ENCODE measurements around the gene MLLT1. TPM values are rescaled to one million over a fixed set of nuclear protein-coding genes. Genes with fewer than 3 reads are reported as not detected.
A peak's percentile ranks its signal among the peaks of the same experiment; 100 is the strongest.

MLLT1 gene
- total RNA-seq, 4 donors from 2014 or later, result 16.0 to 29.0 (median 22.7) TPM

GRCh38 chr19:6274756-6275155 is 5.0 kb downstream of the MLLT1 start:
- WGBS, result 50% methylated on average over 9 of the region's 15 CpGs
- Histone ChIP-seq H3K9me3 (no peaks in the 10 kb centered on the region), H3K36me3 (peaks cover 8% of the 10 kb centered on the region), H3K4me1 (peaks cover 95% of the 10 kb centered on the region), H3K27ac (peak overlapping the region; percentile 90), H3K4me3 (peak overlapping the region; percentile 14), H3K27me3 (no peaks in the 10 kb centered on the region)
- no peak for DNase-seq (ENCODE audit: low spot score in 2 of 2)
- TF ChIP-seq, protein P1, sequence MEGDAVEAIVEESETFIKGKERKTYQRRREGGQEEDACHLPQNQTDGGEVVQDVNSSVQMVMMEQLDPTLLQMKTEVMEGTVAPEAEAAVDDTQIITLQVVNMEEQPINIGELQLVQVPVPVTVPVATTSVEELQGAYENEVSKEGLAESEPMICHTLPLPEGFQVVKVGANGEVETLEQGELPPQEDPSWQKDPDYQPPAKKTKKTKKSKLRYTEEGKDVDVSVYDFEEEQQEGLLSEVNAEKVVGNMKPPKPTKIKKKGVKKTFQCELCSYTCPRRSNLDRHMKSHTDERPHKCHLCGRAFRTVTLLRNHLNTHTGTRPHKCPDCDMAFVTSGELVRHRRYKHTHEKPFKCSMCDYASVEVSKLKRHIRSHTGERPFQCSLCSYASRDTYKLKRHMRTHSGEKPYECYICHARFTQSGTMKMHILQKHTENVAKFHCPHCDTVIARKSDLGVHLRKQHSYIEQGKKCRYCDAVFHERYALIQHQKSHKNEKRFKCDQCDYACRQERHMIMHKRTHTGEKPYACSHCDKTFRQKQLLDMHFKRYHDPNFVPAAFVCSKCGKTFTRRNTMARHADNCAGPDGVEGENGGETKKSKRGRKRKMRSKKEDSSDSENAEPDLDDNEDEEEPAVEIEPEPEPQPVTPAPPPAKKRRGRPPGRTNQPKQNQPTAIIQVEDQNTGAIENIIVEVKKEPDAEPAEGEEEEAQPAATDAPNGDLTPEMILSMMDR (IDR thresholded peaks at IDR 0.05), result no peak
- no peak for TF ChIP-seq EP300 (IDR thresholded peaks at IDR 0.05)
- no peak for TF ChIP-seq POLR2A (IDR thresholded peaks at IDR 0.05)
- TF ChIP-seq POLR2AphosphoS5 (IDR thresholded peaks at IDR 0.05), result no peak

- WGBS, result 16% methylated on average over 27 of the region's 30 CpGs
- peak; percentile 94 to 95 for DNase-seq (ENCODE audit: low spot score in 2 of 2)
- Histone ChIP-seq H3K27me3 (no peaks in the 10 kb centered on the region), H3K36me3 (peaks cover 16% of the 10 kb centered on the region), H3K9me3 (no peaks in the 10 kb centered on the region), H3K4me1 (peaks cover 95% of the 10 kb centered on the region), H3K27ac (peak overlapping the region; percentile 90), H3K4me3 (peak overlapping the region; percentile 14)
- TF ChIP-seq POLR2AphosphoS5 (IDR thresholded peaks at IDR 0.05) (peak in 2 of 3 donors; percentile 84 to 89), POLR2A (IDR thresholded peaks at IDR 0.05) (no peak), EP300 (IDR thresholded peaks at IDR 0.05) (peak; percentile 23)
- TF ChIP-seq, protein P1 (IDR thresholded peaks at IDR 0.05), result no peak
Measured at GRCh38 chr19:6273701-6274601, 5.8 kb downstream of the MLLT1 start.

- Histone ChIP-seq H3K27ac (peak overlapping the region; percentile 90), H3K4me1 (peaks cover 95% of the 10 kb centered on the region), H3K27me3 (no peaks in the 10 kb centered on the region), H3K4me3 (peak overlapping the region; percentile 14), H3K9me3 (no peaks in the 10 kb centered on the region), H3K36me3 (peaks cover 17% of the 10 kb centered on the region)
- TF ChIP-seq, protein P1 (IDR thresholded peaks at IDR 0.05), result no peak
- TF ChIP-seq POLR2AphosphoS5 (IDR thresholded peaks at IDR 0.05) (no peak), EP300 (IDR thresholded peaks at IDR 0.05) (no peak), POLR2A (IDR thresholded peaks at IDR 0.05) (no peak)
- no peak for DNase-seq (ENCODE audit: low spot score in 2 of 2)
- WGBS, result 70% methylated on average over 22 of the region's 22 CpGs
Measured at GRCh38 chr19:6272913-6273600, 6.7 kb downstream of the MLLT1 start.

DNA sequence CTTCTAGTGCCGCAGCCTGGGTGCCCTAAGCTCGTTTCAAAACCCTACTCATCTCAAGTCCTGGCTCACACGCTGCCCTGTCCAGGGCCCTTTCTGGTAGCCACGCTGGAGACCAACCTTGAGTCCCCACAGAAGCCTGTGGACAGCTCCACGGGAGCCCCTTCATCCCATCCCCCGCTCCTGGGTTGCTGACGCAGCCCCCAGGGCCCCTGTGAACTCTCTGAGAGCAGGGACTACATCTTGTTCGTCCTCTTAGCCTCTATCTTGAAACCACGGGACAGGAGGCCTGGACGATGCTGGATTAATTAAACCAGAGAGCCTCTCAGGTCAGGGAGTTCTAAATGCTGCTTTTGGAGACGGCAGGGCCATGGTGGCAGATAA is 7.4 kb downstream of the MLLT1 start:
- peaks cover 94% of the 10 kb centered on the region for H3K4me1 ChIP-seq
- H3K4me3 ChIP-seq, result peak overlapping the region; percentile 34
- WGBS, result 61% methylated on average over 11 of the region's 11 CpGs
- TF ChIP-seq POLR2A (IDR thresholded peaks at IDR 0.05), result no peak
- no peak for TF ChIP-seq EP300 (IDR thresholded peaks at IDR 0.05)
- no peak for TF ChIP-seq POLR2AphosphoS5 (IDR thresholded peaks at IDR 0.05)
- TF ChIP-seq, protein P1 (IDR thresholded peaks at IDR 0.05), result no peak
- no peaks in the 10 kb centered on the region for H3K9me3 ChIP-seq
- H3K27me3 ChIP-seq, result no peaks in the 10 kb centered on the region
- peaks cover 18% of the 10 kb centered on the region for H3K36me3 ChIP-seq
- peak overlapping the region; percentile 90 for H3K27ac ChIP-seq
- no peak for DNase-seq (ENCODE audit: low spot score in 2 of 2)

Measured in suprapubic skin (tissue), 4 donors.